ENCODE data around the gene ASAP2. TPM values are rescaled to one million over a fixed set of nuclear protein-coding genes. Genes with fewer than 3 reads are reported as not detected.
"Not testable (repeated sequence)": the region's sequence is repeated elsewhere in the genome, so short reads cannot be mapped to it uniquely, and the experiment has no call there.

Gene ASAP2
- total RNA-seq, 1 donor from 2014 or later, result 58.0 TPM

GRCh38 chr2:9388950-9389911, 182.6 kb downstream of the ASAP2 start:
- DNase-seq, result no peak

GRCh38 chr2:9390151-9390850, 183.7 kb downstream of the ASAP2 start:
- no peak for DNase-seq

- no peak for DNase-seq
Measured at GRCh38 chr2:9390991-9391390, 184.4 kb downstream of the ASAP2 start.

- no peak for DNase-seq
Measured at GRCh38 chr2:9391961-9392720, 185.5 kb downstream of the ASAP2 start.

- peak; percentile 67 for DNase-seq
Measured at GRCh38 chr2:9392898-9393765, 186.5 kb downstream of the ASAP2 start.

DNA sequence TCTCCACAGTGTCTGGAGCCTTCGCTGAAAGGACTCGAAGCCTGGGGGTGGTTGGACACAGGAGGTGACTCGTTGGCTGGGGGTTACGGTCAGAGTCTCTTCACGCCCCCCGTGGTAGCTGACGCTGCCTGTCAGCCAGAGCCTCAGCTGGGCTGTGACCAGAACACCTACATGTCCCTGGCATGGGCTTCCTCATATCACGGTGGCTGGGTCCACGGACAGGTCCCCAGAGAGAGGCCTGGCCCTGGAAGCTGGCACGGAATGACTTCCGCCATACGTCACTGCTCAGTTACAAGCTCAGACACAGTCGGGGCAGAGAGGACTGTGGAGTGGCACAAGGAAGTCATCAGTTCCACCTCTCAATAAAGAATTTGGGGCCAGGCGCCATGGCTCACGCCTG, 188.2 kb downstream of the ASAP2 start:
- no peak for DNase-seq

DNA sequence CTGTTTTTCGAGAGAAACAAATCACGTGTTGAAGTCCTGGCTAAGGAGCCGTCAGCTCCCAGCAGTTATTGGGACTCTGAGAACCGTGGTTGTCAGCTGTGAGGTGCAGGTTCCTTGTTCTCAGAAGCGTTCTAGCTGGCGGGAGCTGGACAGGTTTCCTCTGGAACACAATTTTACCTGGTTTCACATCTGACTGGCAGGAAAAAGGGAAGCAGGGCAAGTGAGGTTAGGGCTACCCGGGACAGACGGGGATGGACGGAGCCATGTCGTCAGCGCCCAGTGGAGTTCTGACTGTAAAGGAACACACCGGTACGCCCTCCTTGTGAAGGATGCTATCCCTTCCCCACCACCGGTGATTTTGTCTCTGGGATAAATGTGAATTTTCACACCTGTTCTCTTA, 190.6 kb downstream of the ASAP2 start:
- DNase-seq, result no peak

DNA sequence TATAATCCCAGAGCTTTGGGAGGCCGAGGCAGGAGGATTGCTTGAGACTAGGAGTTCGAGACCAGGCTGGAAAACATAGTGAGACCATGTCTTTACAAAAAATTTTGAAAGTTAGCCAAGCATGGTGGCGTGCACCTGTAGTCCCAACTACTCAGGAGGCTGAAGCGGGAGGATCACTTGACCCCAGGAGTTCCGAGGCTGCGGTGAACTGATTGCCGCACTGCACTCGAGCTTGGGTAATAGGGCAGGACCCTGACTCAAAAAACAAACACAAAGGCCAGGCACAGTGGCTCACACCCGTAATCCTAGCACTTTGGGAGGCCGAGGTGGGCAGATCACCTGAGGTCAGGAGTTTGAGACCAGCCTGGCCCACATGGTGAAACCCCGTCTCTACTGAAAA, 191.6 kb downstream of the ASAP2 start:
- not testable (repeated sequence) for DNase-seq

- no peak for DNase-seq
Measured at GRCh38 chr2:9398881-9399780, 192.5 kb downstream of the ASAP2 start.

DNA sequence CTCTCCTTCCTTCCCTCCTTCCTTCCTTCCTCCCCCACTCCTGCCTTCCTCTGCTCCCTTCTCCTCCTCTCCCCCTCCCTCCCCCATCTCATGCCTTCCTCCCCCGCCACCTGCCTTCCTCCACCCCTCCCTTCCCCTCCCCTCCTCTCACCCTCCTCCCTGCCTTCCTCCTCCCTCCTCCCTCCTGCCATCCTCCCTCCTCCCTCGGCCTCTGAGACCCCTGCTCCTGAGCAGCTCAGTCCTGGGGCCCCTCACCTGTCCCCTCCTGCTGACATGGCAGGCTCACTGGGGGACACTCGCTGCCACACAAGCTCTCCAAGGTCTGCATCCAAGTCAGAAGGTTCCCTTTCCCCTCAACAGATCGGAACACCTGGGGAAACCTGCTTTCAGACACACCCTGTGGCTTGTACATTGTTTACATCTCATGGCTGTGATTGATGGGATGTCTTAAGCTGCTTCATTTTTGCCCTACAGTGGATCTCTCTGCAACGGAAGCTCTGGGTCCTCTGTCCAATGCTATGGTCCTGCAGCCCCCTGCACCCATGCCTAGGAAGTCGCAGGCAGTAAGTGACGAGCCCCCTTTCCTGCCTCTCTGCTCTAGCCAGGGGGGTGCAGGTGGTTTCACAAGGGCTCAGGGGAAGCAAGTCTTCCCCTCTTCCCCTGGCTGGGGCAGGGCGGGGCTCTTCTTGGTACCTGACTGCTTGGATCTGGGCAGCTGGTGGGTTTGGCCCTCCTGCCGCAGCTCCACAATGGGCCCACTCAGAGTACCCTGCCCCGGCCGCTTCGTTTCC, 193.9 kb downstream of the ASAP2 start:
- DNase-seq, result no peak

- no peak for DNase-seq
Measured at GRCh38 chr2:9401059-9401547, 194.5 kb downstream of the ASAP2 start.

- no peak for DNase-seq
Measured at GRCh38 chr2:9401646-9402371, 195.2 kb downstream of the ASAP2 start.

GRCh38 chr2:9403924-9404323, 197.3 kb downstream of the ASAP2 start:
- DNase-seq, result no peak

GRCh38 chr2:9404451-9404850, 197.8 kb downstream of the ASAP2 start:
- DNase-seq, result no peak

DNA sequence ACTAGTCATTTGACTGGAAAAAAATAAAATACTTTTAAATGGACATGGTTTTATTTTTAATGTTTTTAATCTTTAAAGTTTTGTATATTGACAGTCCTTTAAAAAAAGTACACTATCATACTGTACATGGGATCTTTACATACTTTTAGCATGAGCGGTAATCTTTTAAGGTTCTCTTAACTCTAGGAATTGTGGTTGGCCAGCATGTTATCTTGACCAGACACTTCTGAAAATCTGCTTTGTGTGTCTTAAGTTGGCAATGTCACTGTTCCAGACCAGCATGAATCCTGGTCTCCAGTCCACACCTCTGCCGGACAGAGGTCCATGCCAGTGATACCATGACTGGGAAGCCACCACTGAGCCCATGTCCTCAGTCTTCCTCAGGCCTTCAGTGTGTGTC, 199.0 kb downstream of the ASAP2 start:
- no peak for DNase-seq

DNA sequence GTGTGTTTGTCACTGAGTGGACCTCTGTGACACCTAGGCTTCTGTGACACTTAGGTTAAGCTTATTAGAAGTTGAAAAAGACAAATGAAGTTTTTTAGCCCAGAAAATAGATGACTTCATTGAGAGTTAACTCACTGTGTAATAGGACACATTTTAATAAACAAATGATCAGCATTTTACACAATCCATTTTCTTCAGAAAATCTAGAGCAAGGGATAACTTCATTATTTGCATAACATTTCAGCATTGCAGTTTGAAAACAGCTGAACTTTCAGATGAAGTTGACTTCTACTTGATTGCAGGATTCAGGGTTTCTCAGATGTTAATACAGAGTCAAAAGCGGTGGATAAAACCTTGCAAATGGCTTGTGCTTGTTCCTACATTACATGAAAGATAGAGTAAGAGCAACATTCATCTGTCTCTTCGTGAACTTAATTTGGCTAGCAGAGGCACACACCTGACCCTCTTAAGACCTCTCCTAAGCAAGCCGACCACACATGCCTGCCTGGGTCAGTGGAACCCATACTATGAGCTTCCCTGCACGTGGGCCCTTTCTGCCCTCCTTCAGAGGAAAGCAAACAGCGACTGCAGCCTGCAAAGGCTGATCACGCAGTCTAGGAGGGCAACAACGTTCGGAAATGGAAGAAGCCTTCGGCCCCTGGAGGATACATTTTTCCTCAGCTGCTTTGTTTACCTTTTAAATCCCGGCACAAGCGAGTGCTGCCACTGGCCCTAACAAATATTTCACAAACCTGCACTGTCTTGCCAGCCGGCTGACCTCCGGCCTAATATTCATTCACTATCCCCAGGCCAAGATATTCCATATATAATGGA, 200.1 kb downstream of the ASAP2 start:
- no peak for DNase-seq

DNA sequence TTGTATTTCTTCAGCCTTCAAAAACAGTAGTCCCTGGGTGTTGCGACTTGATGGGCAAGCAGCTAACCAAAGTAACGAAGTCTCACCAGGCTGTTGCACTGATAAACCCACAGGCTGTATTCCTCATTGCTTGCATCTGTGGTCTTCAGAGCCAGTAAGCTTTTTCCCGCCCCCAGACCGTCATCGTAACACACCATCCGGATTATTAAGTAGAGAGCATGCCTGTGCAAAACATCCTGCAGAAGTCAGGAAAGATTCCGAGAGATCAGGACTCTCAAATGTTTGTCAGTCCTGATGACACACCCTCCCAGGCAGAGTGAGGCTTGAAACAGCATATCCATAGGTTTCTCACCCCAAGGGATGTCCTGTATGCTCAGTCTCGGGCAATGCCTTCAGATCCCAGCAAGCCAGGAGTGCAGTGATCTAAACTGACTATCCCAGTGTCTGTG, 200.8 kb downstream of the ASAP2 start:
- DNase-seq, result no peak

- no peak for DNase-seq
Measured at GRCh38 chr2:9408641-9409151, 202.1 kb downstream of the ASAP2 start.
